Fibroblast of lung (primary cell): Measurements from ENCODE around the gene VPS29. TPM values are rescaled to one million over a fixed set of nuclear protein-coding genes. Genes with fewer than 3 reads are reported as not detected.
A peak's percentile ranks its signal among the peaks of the same experiment; 100 is the strongest.

Experiments
- DNase-seq, 2 donors: peaks; one replicate each; pipeline versions ENCODE4 v3.0.0 to v3.0.0-alpha.2; 2010; ENCODE audit warnings: low read depth in 2 of 2
- H2AFZ ChIP-seq: 2 replicates; pipeline ENCODE4 v1.5.1; 2012; ENCODE audit warnings: low read length, control low read depth, inconsistent platforms
- H3K27ac ChIP-seq: 2 replicates; pipeline ENCODE4 v1.5.1; 2011; ENCODE audit warnings: low read length, control low read depth; ENCODE audit not compliant: insufficient read depth
- H3K27me3 ChIP-seq: 2 replicates; pipeline ENCODE4 v1.5.1; 2011; ENCODE audit warnings: mild to moderate bottlenecking, low read length; ENCODE audit not compliant: control insufficient read depth, insufficient read depth
- H3K36me3 ChIP-seq: 2 replicates; pipeline ENCODE4 v1.5.1; 2011; ENCODE audit warnings: low read length; ENCODE audit not compliant: control insufficient read depth, insufficient read depth
- H3K4me1 ChIP-seq: 2 replicates; pipeline ENCODE4 v1.5.1; 2011; ENCODE audit warnings: low read length; ENCODE audit not compliant: control insufficient read depth, insufficient read depth; ENCODE audit errors: extremely low read depth
- H3K4me2 ChIP-seq: 2 replicates; pipeline ENCODE4 v1.5.1; 2011; ENCODE audit warnings: low read length, control low read depth; ENCODE audit not compliant: insufficient read depth; ENCODE audit errors: extremely low read depth
- H3K4me3 ChIP-seq, 4 experiments: fragments of 200-600 bp in 1 of 4; sonication (generic) in 1 of 4; replicated peaks in 1 of 4; 2 replicates each; pipeline ENCODE4 v1.5.1; 2011 to 2016; ENCODE audit warnings: low read length in 4 of 4, low read depth in 3 of 4, mild to moderate bottlenecking in 3 of 4, control low read depth in 2 of 4, inconsistent platforms in 1 of 4, mixed read lengths in 1 of 4; ENCODE audit not compliant: insufficient read depth in 1 of 4; ENCODE audit errors: control extremely low read depth in 1 of 4
- H3K79me2 ChIP-seq: 2 replicates; pipeline ENCODE4 v1.5.1; 2012; ENCODE audit warnings: mild to moderate bottlenecking, low read length, inconsistent platforms; ENCODE audit not compliant: control insufficient read depth, insufficient read depth
- H3K9ac ChIP-seq: 2 replicates; pipeline ENCODE4 v1.5.1; 2011; ENCODE audit warnings: mild to moderate bottlenecking, low read length, control low read depth; ENCODE audit not compliant: insufficient read depth
- H3K9me3 ChIP-seq: 2 replicates; pipeline ENCODE4 v1.5.1; 2012; ENCODE audit warnings: low read depth, low read length; ENCODE audit not compliant: control insufficient read depth, insufficient read depth
- H4K20me1 ChIP-seq: 2 replicates; pipeline ENCODE4 v1.5.1; 2011; ENCODE audit warnings: low read length; ENCODE audit not compliant: control insufficient read depth, insufficient read depth; ENCODE audit errors: extremely low read depth
- EZH2 ChIP-seq: IDR thresholded peaks from 2 replicates; pipeline ENCODE4 v1.5.1; 2012; ENCODE audit warnings: low read length, control low read depth, mild to moderate bottlenecking; ENCODE audit errors: missing control alignments
- polyA plus RNA-seq, 2 donors: library from polyadenylated mRNA; depleted of rRNA in 1 of 2; stranded (reverse) in 1 of 2; unstranded in 1 of 2; fragments of >200 nt; gene quantifications; 2 replicates each; pipeline ENCODE4 v1.2.1, GENCODE V29; 2011 to 2012; ENCODE audit warnings: missing spikeins in 1 of 2
- total RNA-seq: library from RNA; depleted of rRNA; stranded (reverse); fragments of >200 nt; gene quantifications from 2 replicates; pipeline ENCODE4 v1.2.1, GENCODE V29; 2014
- TF ChIP-seq, protein P1 (sequence below), 2 donors: IDR thresholded peaks in 1 of 2; conservative IDR thresholded peaks in 1 of 2; 1 replicate in 1 of 2; 2 replicates in 1 of 2; pipeline ENCODE4 v1.5.1; 2011 to 2012; ENCODE audit warnings: low read length in 2 of 2, control low read depth in 1 of 2, inconsistent platforms in 1 of 2, low read depth in 1 of 2, mild to moderate bottlenecking in 1 of 2

VPS29 gene
- total and polyA plus RNA-seq, 2 donors (not counting 1 experiment from before 2014, with no cell fraction given): 52.2 to 210 TPM

GRCh38 chr12:110533607-110534006 lies 31.7 kb upstream of the VPS29 start:
- no peaks in the 10 kb centered on the region for H3K79me2 ChIP-seq
- H3K4me2 ChIP-seq: peak overlapping the region; percentile 52
- no peak overlapping the region for H3K27ac ChIP-seq
- no peaks in the 10 kb centered on the region for H3K9me3 ChIP-seq
- H2AFZ ChIP-seq: no peak overlapping the region
- TF ChIP-seq EZH2: no peak
- TF ChIP-seq, protein P1, sequence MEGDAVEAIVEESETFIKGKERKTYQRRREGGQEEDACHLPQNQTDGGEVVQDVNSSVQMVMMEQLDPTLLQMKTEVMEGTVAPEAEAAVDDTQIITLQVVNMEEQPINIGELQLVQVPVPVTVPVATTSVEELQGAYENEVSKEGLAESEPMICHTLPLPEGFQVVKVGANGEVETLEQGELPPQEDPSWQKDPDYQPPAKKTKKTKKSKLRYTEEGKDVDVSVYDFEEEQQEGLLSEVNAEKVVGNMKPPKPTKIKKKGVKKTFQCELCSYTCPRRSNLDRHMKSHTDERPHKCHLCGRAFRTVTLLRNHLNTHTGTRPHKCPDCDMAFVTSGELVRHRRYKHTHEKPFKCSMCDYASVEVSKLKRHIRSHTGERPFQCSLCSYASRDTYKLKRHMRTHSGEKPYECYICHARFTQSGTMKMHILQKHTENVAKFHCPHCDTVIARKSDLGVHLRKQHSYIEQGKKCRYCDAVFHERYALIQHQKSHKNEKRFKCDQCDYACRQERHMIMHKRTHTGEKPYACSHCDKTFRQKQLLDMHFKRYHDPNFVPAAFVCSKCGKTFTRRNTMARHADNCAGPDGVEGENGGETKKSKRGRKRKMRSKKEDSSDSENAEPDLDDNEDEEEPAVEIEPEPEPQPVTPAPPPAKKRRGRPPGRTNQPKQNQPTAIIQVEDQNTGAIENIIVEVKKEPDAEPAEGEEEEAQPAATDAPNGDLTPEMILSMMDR (conservative IDR thresholded peaks at IDR 0.05 in 1 of 2, IDR thresholded peaks at IDR 0.05 in 1 of 2; ENCODE audit: low read depth in 1 of 2, low read length in 2 of 2): no peak
- no peaks in the 10 kb centered on the region for H3K27me3 ChIP-seq
- no peak overlapping the region for H3K4me3 ChIP-seq
- peak; percentile 50 to 61 for DNase-seq
- no peaks in the 10 kb centered on the region for H4K20me1 ChIP-seq
- peaks cover 4% of the 10 kb centered on the region for H3K36me3 ChIP-seq
- H3K4me1 ChIP-seq: peaks cover 15% of the 10 kb centered on the region
- no peak overlapping the region for H3K9ac ChIP-seq

GRCh38 chr12:110532644-110533043 lies 30.7 kb upstream of the VPS29 start:
- Histone ChIP-seq H3K79me2 (no peaks in the 10 kb centered on the region), H3K36me3 (peaks cover under 1% of the 10 kb centered on the region), H2AFZ (no peak overlapping the region), H3K4me1 (peaks cover 15% of the 10 kb centered on the region), H4K20me1 (no peaks in the 10 kb centered on the region), H3K27me3 (no peaks in the 10 kb centered on the region), H3K9me3 (no peaks in the 10 kb centered on the region), H3K27ac (no peak overlapping the region), H3K9ac (no peak overlapping the region), H3K4me3 (no peak overlapping the region), H3K4me2 (no peak overlapping the region)
- TF ChIP-seq EZH2: no peak
- TF ChIP-seq, protein P1 (conservative IDR thresholded peaks at IDR 0.05 in 1 of 2, IDR thresholded peaks at IDR 0.05 in 1 of 2; ENCODE audit: low read depth in 1 of 2, low read length in 2 of 2): no peak
- DNase-seq: no peak

DNA sequence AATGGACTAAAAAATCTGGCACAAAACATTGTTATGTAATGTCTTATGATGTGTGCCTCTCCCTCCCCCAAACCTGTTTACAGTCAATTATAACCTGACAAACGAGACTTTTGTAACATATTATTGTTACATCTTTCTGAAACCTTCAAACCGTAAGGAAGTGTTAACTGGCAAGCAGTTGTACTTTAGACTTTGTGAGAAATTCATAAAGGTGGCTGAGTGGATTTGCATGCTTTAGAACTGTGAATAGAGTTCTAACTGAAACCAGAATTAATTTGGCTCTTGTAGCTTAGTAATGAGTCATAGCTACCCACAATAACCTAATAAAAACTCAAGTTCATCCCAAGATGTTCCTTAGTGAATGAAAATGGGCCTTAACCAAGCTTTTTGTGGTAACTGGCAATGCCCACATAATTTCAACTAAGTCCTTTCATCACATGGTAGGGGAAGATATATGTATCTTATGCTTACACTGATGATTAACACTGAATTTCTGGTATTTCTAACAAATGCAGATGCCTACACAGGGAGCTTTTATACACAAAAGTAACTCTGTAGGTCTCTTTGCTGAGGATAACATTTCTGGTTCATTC lies 29.9 kb upstream of the VPS29 start:
- Histone ChIP-seq H3K27ac (no peak overlapping the region), H3K4me3 (no peak overlapping the region), H4K20me1 (no peaks in the 10 kb centered on the region), H3K9me3 (no peaks in the 10 kb centered on the region), H3K27me3 (no peaks in the 10 kb centered on the region), H3K36me3 (no peaks in the 10 kb centered on the region), H2AFZ (no peak overlapping the region), H3K9ac (no peak overlapping the region), H3K79me2 (no peaks in the 10 kb centered on the region), H3K4me2 (no peak overlapping the region), H3K4me1 (peaks cover 15% of the 10 kb centered on the region)
- peak; percentile 68 to 81 for DNase-seq
- TF ChIP-seq EZH2: no peak
- TF ChIP-seq, protein P1 (conservative IDR thresholded peaks at IDR 0.05 in 1 of 2, IDR thresholded peaks at IDR 0.05 in 1 of 2; ENCODE audit: low read depth in 1 of 2, low read length in 2 of 2): no peak
